IPS-18c (cell line): ENCODE results near the gene ANKS1B.

Experiments
- H3K4me3 ChIP-seq: 2 replicates; pipeline ENCODE4 v1.7.0; 2013; ENCODE audit warnings: low read depth, mild to moderate bottlenecking, low read length, moderate library complexity; ENCODE audit not compliant: insufficient read depth
- H3K9me3 ChIP-seq: one replicate; pipeline ENCODE4 v1.6.1; 2013; ENCODE audit warnings: mild to moderate bottlenecking, low read length, moderate library complexity; ENCODE audit not compliant: control insufficient read depth, insufficient read depth

ANKS1B gene

GRCh38 chr12:98697209-98697608, 1287.5 kb downstream of the ANKS1B start:
- no peaks in the 10 kb centered on the region for H3K9me3 ChIP-seq
- H3K4me3 ChIP-seq = no peak overlapping the region

- no peak overlapping the region for H3K4me3 ChIP-seq
- H3K9me3 ChIP-seq = no peaks in the 10 kb centered on the region
These were observed 1288.6 kb downstream of the ANKS1B start for GRCh38 chr12:98696036-98696646.

DNA sequence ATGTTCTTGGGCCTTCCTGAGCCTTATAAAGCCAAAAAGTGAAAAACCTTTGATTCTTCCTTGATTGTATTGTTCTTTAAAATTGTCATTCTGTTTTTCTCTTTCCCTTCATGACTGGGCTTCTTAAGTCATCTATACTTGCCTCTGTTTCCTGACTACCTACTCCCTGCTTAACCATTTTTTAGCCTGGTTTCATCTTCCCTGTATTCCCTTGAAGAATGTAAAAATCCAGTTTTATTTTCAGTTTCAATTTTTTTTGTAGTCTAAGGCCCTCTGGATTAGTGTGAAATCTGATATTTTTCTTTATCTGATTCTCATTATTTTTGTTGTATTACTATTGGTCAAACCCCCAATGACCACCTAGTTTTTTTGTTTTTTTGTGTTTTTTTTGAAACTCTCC, 1293.4 kb downstream of the ANKS1B start:
- no peak overlapping the region for H3K4me3 ChIP-seq
- no peaks in the 10 kb centered on the region for H3K9me3 ChIP-seq

- Histone ChIP-seq H3K9me3 (peaks cover 2% of the 10 kb centered on the region), H3K4me3 (no peak overlapping the region)
These were observed 1298.1 kb downstream of the ANKS1B start for GRCh38 chr12:98686603-98687002.
